HEK293 (cell line): ENCODE data around the gene SIAH2.

Experiments used
- CTCF ChIA-PET: fragments of 350-600 bp; formaldehyde crosslinking; extraction: SDS; loops from one replicate; lab custom pipeline; 2021; ENCODE audit warnings: antibody characterized with exemption; lab: Yijun Ruan, JAX
- POLR2A ChIA-PET: fragments of 300-600 bp; formaldehyde crosslinking; extraction: SDS; loops from one replicate; lab custom pipeline; 2020; ENCODE audit warnings: antibody characterized with exemption, inconsistent platforms; lab: Yijun Ruan, JAX
- H3K27ac ChIP-seq: fragments of 200-500 bp; sonication (Bioruptor generic); 2 replicates; pipeline ENCODE4 v1.5.1; 2014; ENCODE audit warnings: low read depth, low read length, control low read depth, inconsistent platforms; ENCODE audit errors: extremely low read depth
- H3K36me3 ChIP-seq, 2 experiments: fragments of 200-500 bp in 1 of 2; sonication (Bioruptor generic) in 1 of 2; 1 replicate in 1 of 2; 2 replicates in 1 of 2; pipeline ENCODE4 v1.5.1; 2014 to 2017; ENCODE audit warnings: inconsistent platforms in 2 of 2, low read length in 2 of 2; ENCODE audit not compliant: control insufficient read depth in 2 of 2, insufficient read depth in 1 of 2
- H3K4me1 ChIP-seq: fragments of 200-500 bp; sonication (Bioruptor generic); 2 replicates; pipeline ENCODE4 v1.5.1; 2014; ENCODE audit warnings: mild to moderate bottlenecking, low read length, inconsistent platforms; ENCODE audit not compliant: control insufficient read depth, insufficient read depth
- H3K4me3 ChIP-seq: 2 replicates; pipeline ENCODE4 v1.5.1; 2011; ENCODE audit warnings: low read depth, mild to moderate bottlenecking, control low read depth, low read length, moderate library complexity
- H3K9me3 ChIP-seq: fragments of 200-500 bp; sonication (Bioruptor generic); 2 replicates; pipeline ENCODE4 v1.5.1; 2014; ENCODE audit warnings: low read depth, low read length, inconsistent platforms; ENCODE audit not compliant: control insufficient read depth, insufficient read depth
- GLIS1 ChIP-seq: fragments of 450-650 bp; formaldehyde crosslinking; IDR thresholded peaks from 2 replicates; pipeline ENCODE4 v1.5.1; 2016; ENCODE audit warnings: missing biosample characterization, missing genetic modification characterization
- KLF1 ChIP-seq: fragments of 450-650 bp; formaldehyde crosslinking; IDR thresholded peaks from 2 replicates; pipeline ENCODE4 v1.5.1; 2016; ENCODE audit warnings: missing biosample characterization, missing genetic modification characterization
- KLF9 ChIP-seq: fragments of 450-650 bp; formaldehyde crosslinking; IDR thresholded peaks from 2 replicates; pipeline ENCODE4 v1.5.1; 2016; ENCODE audit warnings: missing biosample characterization, missing genetic modification characterization, low read depth
- PATZ1 ChIP-seq: fragments of 450-650 bp; formaldehyde crosslinking; IDR thresholded peaks from 2 replicates; pipeline ENCODE4 v1.5.1; 2016; ENCODE audit warnings: missing biosample characterization, missing genetic modification characterization
- PRDM6 ChIP-seq: fragments of 450-650 bp; formaldehyde crosslinking; IDR thresholded peaks from 2 replicates; pipeline ENCODE4 v1.5.1; 2017; ENCODE audit warnings: missing biosample characterization, missing genetic modification characterization
- SP3 ChIP-seq: fragments of 450-650 bp; formaldehyde crosslinking; IDR thresholded peaks from 2 replicates; pipeline ENCODE4 v1.5.1; 2016; ENCODE audit warnings: missing biosample characterization, missing genetic modification characterization
- SP7 ChIP-seq: fragments of 450-650 bp; formaldehyde crosslinking; IDR thresholded peaks from 2 replicates; pipeline ENCODE4 v1.5.1; 2016; ENCODE audit warnings: missing biosample characterization, missing genetic modification characterization
- ZBTB8A ChIP-seq: fragments of 450-650 bp; formaldehyde crosslinking; IDR thresholded peaks from 2 replicates; pipeline ENCODE4 v1.5.1; 2016; ENCODE audit warnings: missing biosample characterization, missing genetic modification characterization
- ZNF157 ChIP-seq: fragments of 450-650 bp; formaldehyde crosslinking; IDR thresholded peaks from 2 replicates; pipeline ENCODE4 v1.5.1; 2016; ENCODE audit warnings: missing biosample characterization, missing genetic modification characterization
- ZNF184 ChIP-seq: fragments of 450-650 bp; IDR thresholded peaks from 2 replicates; pipeline ENCODE4 v1.5.1; 2018; ENCODE audit warnings: missing biosample characterization, mild to moderate bottlenecking, missing genetic modification characterization
- ZNF239 ChIP-seq: fragments of 450-650 bp; formaldehyde crosslinking; IDR thresholded peaks from 2 replicates; pipeline ENCODE4 v1.5.1; 2016; ENCODE audit warnings: missing biosample characterization, missing genetic modification characterization
- ZNF24 ChIP-seq: fragments of 450-650 bp; formaldehyde crosslinking; IDR thresholded peaks from 2 replicates; pipeline ENCODE4 v1.5.1; 2016; ENCODE audit warnings: missing biosample characterization, missing genetic modification characterization
- ZNF274 ChIP-seq, 2 experiments: fragments of 200-500 bp in 1 of 2; fragments of 450-650 bp in 1 of 2; sonication (Bioruptor generic) in 1 of 2; formaldehyde crosslinking in 1 of 2; IDR thresholded peaks; 2 replicates each; pipeline versions ENCODE4 v1.5.1 to v1.6.1; 2014 to 2016; ENCODE audit warnings: borderline replicate concordance in 1 of 2, inconsistent platforms in 1 of 2, low read length in 1 of 2, missing biosample characterization in 1 of 2, missing genetic modification characterization in 1 of 2
- ZNF292 ChIP-seq: fragments of 450-650 bp; formaldehyde crosslinking; IDR thresholded peaks from 2 replicates; pipeline ENCODE4 v1.5.1; 2016; ENCODE audit warnings: low read depth, missing biosample characterization, missing genetic modification characterization, borderline replicate concordance
- ZNF350 ChIP-seq: fragments of 450-650 bp; formaldehyde crosslinking; IDR thresholded peaks from 2 replicates; pipeline ENCODE4 v1.5.0; 2017; ENCODE audit warnings: missing biosample characterization, mild to moderate bottlenecking, missing genetic modification characterization
- ZNF366 ChIP-seq: fragments of 450-650 bp; formaldehyde crosslinking; conservative IDR thresholded peaks from 2 replicates; pipeline ENCODE4 v1.5.1; 2016; ENCODE audit warnings: missing biosample characterization, missing genetic modification characterization
- ZNF48 ChIP-seq: fragments of 450-650 bp; formaldehyde crosslinking; IDR thresholded peaks from 2 replicates; pipeline ENCODE4 v1.5.1; 2016; ENCODE audit warnings: missing biosample characterization, missing genetic modification characterization
- ZNF501 ChIP-seq: fragments of 450-650 bp; formaldehyde crosslinking; IDR thresholded peaks from 2 replicates; pipeline ENCODE4 v1.5.1; 2016; ENCODE audit warnings: missing biosample characterization, missing genetic modification characterization
- ZNF513 ChIP-seq: fragments of 450-650 bp; IDR thresholded peaks from 2 replicates; pipeline ENCODE4 v1.5.1; 2018; ENCODE audit warnings: missing biosample characterization, missing genetic modification characterization
- ZNF76 ChIP-seq: fragments of 450-650 bp; formaldehyde crosslinking; IDR thresholded peaks from 2 replicates; pipeline ENCODE4; 2016; ENCODE audit warnings: low read depth, missing biosample characterization, missing genetic modification characterization, borderline replicate concordance
- ZNF830 ChIP-seq: fragments of 450-650 bp; IDR thresholded peaks from 2 replicates; pipeline ENCODE4 v1.5.0; 2018; ENCODE audit warnings: missing biosample characterization, missing genetic modification characterization, low read depth, mild to moderate bottlenecking, moderate library complexity

Gene SIAH2

DNA sequence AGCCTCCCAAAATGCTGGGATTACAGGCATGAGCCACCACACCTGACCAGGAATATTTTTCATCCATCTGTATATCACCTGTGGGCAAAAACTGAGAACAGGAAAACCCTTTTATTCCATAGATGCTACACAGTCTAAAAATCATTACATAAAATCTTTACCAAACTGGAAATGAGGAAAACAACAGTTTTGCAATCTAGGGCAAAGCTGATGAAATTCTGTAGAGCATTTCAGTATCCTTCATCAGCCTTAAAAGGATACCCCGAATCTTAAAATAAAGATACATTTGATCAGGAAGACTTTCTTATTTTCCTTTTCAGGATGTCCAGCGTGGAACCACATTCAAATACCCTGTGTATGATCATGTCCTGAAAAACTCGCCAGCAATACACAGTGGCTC lies 7.1 kb downstream of the SIAH2 start:
- POLR2A ChIA-PET: no interaction called here
- CTCF ChIA-PET: no interaction called here
- TF ChIP-seq SP3: no peak
- TF ChIP-seq ZNF24: no peak
- Histone ChIP-seq H3K9me3 (no peaks in the 10 kb centered on the region), H3K4me1 (peaks cover 6% of the 10 kb centered on the region), H3K36me3 (peaks cover 0 to 10% of the 10 kb centered on the region in 2 experiments; a peak in 1 of 3 replicates), H3K4me3 (no peak overlapping the region), H3K27ac (no peak overlapping the region)

GRCh38 chr3:150754896-150755295 lies 8.1 kb downstream of the SIAH2 start:
- Histone ChIP-seq H3K4me3 (no peak overlapping the region), H3K9me3 (no peaks in the 10 kb centered on the region), H3K27ac (no peak overlapping the region), H3K36me3 (peaks cover 0 to 10% of the 10 kb centered on the region in 2 experiments; a peak in 1 of 3 replicates), H3K4me1 (peaks cover 6% of the 10 kb centered on the region)
- ChIA-PET CTCF (no interaction called here), POLR2A (no interaction called here)
- TF ChIP-seq ZBTB8A (tag by site-specific recombination): no peak
- no peak for TF ChIP-seq PRDM6 (tag by site-specific recombination)
- no peak for TF ChIP-seq ZNF274 (IDR thresholded peaks at IDR 0.05; ENCODE audit: low read length)
- TF ChIP-seq ZNF274 (tag by site-specific recombination; IDR thresholded peaks at IDR 0.05; ENCODE audit: borderline replicate concordance): no peak
- TF ChIP-seq GLIS1 (tag by site-specific recombination): no peak
- no peak for TF ChIP-seq ZNF513 (tag by site-specific recombination)

DNA sequence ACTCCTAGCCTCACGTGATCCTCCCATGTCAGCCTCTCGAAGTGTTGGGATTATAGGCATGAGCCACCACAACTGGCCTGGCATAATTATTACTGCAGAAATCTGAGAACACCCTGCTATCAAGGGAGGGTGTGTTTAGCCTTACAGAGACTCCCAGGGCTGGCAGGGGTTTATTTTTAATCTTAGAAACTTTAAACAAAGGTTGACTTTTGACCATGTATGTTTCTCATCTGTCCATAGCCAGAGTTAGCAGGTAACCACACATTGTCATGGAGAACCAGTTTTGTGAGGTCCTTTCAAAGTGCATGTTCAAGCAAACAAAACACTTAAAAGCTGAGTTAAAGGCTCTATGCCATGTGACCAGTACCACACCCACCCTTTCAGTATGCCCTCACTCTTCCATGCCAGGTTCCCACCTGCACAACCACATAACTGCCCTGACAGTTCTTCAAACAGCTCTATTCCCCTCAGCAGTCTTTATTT lies 11.1 kb downstream of the SIAH2 start:
- Histone ChIP-seq H3K9me3 (no peaks in the 10 kb centered on the region), H3K36me3 (peaks cover 0 to 3% of the 10 kb centered on the region in 2 experiments; a peak in 1 of 3 replicates), H3K4me3 (no peak overlapping the region), H3K27ac (no peak overlapping the region), H3K4me1 (peaks cover 11% of the 10 kb centered on the region)
- TF ChIP-seq KLF1 (0 out of 2 replicates have a peak, but pooled peaks have one; percentile 8), ZNF239 (tag by site-specific recombination) (no peak), KLF9 (tag by site-specific recombination) (peak; percentile 29; the same call in 1 of the 2 replicates), SP7 (tag by site-specific recombination) (0 out of 2 replicates have a peak, but pooled peaks have one; percentile 13)
- CTCF ChIA-PET: no interaction called here
- POLR2A ChIA-PET: no interaction called here

- POLR2A ChIA-PET: no interaction called here
- no peaks in the 10 kb centered on the region for H3K36me3 ChIP-seq
Measured at GRCh38 chr3:150749255-150749654, 13.7 kb downstream of the SIAH2 start.

More at GRCh38 chr3:150749255-150749654, 13.7 kb downstream of the SIAH2 start:
- Histone ChIP-seq H3K9me3 (no peaks in the 10 kb centered on the region), H3K4me1 (peaks cover 11% of the 10 kb centered on the region), H3K4me3 (no peak overlapping the region), H3K27ac (no peak overlapping the region)
- CTCF ChIA-PET: no interaction called here
- no peak for TF ChIP-seq ZNF830
- no peak for TF ChIP-seq ZNF292 (tag by site-specific recombination)
- TF ChIP-seq ZNF184: no peak
- TF ChIP-seq ZNF350 (tag by site-specific recombination): no peak
- TF ChIP-seq ZNF157 (tag by site-specific recombination): no peak
- no peak for TF ChIP-seq ZNF76
- no peak for TF ChIP-seq KLF1
- no peak for TF ChIP-seq ZNF239 (tag by site-specific recombination)
- no peak for TF ChIP-seq ZNF48 (tag by site-specific recombination)
- no peak for TF ChIP-seq PATZ1 (tag by site-specific recombination)
- no peak for TF ChIP-seq ZNF501 (tag by site-specific recombination)
- no peak for TF ChIP-seq ZNF366
- TF ChIP-seq, all 188 proteins: peak for 0
